Stomach (tissue), 4 donors: ENCODE data around the gene ETV6.

ENCODE experiments used
- POLR2A ChIP-seq, 4 donors: fragments of 450-650 bp; IDR thresholded peaks; one replicate each; pipeline ENCODE4 v1.6.1; 2016; ENCODE audit warnings: antibody characterized with exemption in 4 of 4, control low read depth in 2 of 4, mild to moderate bottlenecking in 1 of 4, moderate library complexity in 1 of 4
- POLR2AphosphoS5 ChIP-seq, 3 donors: sonication (generic); formaldehyde crosslinking; IDR thresholded peaks; one replicate each; pipeline ENCODE4 v1.6.1; 2016; ENCODE audit warnings: antibody characterized with exemption in 3 of 3

- TF ChIP-seq POLR2A (IDR thresholded peaks at IDR 0.05) (no peak), POLR2AphosphoS5 (IDR thresholded peaks at IDR 0.05) (no peak)
These were observed 61.0 kb downstream of the ETV6 start for GRCh38 chr12:11710431-11710830.
